DND-41 (cell line): Measurements from ENCODE around the gene OXTR.
A peak's percentile ranks its signal among the peaks of the same experiment; 100 is the strongest.

ENCODE experiments used
- ATAC-seq: fragments of 200-7000 bp; cut with Tn5 transposase; 3 replicates; pipeline ENCODE4 v1.9.1; 2021; ENCODE audit warnings: low read depth; ENCODE audit not compliant: insufficient read depth
- DNase-seq: peaks from one replicate; pipeline ENCODE4 v3.0.0-alpha.2; 2020
- H2AFZ ChIP-seq: 2 replicates; pipeline ENCODE4 v1.6.0; 2012; ENCODE audit warnings: low read depth, low read length
- H3K27ac ChIP-seq: 2 replicates; pipeline ENCODE4 v1.5.1; 2012; ENCODE audit warnings: low read length, inconsistent platforms
- H3K27me3 ChIP-seq: fragments of 200-600 bp; sonication (generic); 2 replicates; pipeline ENCODE4 v1.6.0; 2012; ENCODE audit warnings: low read length, mild to moderate bottlenecking, inconsistent platforms; ENCODE audit not compliant: insufficient read depth, poor library complexity
- H3K36me3 ChIP-seq: 2 replicates; pipeline ENCODE4 v1.5.1; 2012; ENCODE audit warnings: low read length, inconsistent platforms; ENCODE audit not compliant: insufficient read depth
- H3K4me1 ChIP-seq: 2 replicates; pipeline ENCODE4 v1.5.1; 2012; ENCODE audit warnings: mild to moderate bottlenecking, low read length; ENCODE audit not compliant: insufficient read depth
- H3K4me2 ChIP-seq: 2 replicates; pipeline ENCODE4 v1.6.0; 2012; ENCODE audit warnings: mild to moderate bottlenecking, moderate library complexity, low read length, inconsistent platforms; ENCODE audit not compliant: insufficient read depth
- H3K4me3 ChIP-seq, 2 experiments: fragments of 200-600 bp in 1 of 2; shearing (Covaris generic) in 1 of 2; 2 replicates each; pipeline ENCODE4 v1.5.1; 2012 to 2016; ENCODE audit warnings: inconsistent platforms in 2 of 2, low read length in 2 of 2, mild to moderate bottlenecking in 2 of 2, low read depth in 1 of 2, moderate library complexity in 1 of 2
- H3K79me2 ChIP-seq: 2 replicates; pipeline ENCODE4 v1.6.0; 2012; ENCODE audit warnings: low read length, inconsistent platforms; ENCODE audit not compliant: insufficient read depth
- H3K9ac ChIP-seq: 2 replicates; pipeline ENCODE4 v1.6.0; 2012; ENCODE audit warnings: low read depth, mild to moderate bottlenecking, inconsistent platforms, low read length, moderate library complexity
- H3K9me3 ChIP-seq: 2 replicates; pipeline ENCODE4 v1.5.1; 2012; ENCODE audit warnings: low read length, moderate library complexity, mild to moderate bottlenecking, inconsistent platforms; ENCODE audit not compliant: insufficient read depth, severe bottlenecking
- H4K20me1 ChIP-seq: 2 replicates; pipeline ENCODE4 v1.6.0; 2012; ENCODE audit warnings: low read length; ENCODE audit not compliant: insufficient read depth
- CTCF ChIP-seq: IDR thresholded peaks from 2 replicates; pipeline ENCODE4 v1.5.1; 2012; ENCODE audit warnings: borderline replicate concordance, low read length, moderate library complexity, mild to moderate bottlenecking; ENCODE audit not compliant: poor library complexity, severe bottlenecking; ENCODE audit errors: extremely low read depth
- EZH2 ChIP-seq: IDR thresholded peaks from 3 replicates; pipeline ENCODE4 v1.6.1; 2012; ENCODE audit warnings: borderline replicate concordance, low read depth, mild to moderate bottlenecking, moderate library complexity, low read length, inconsistent platforms; ENCODE audit not compliant: severe bottlenecking

The OXTR gene

DNA sequence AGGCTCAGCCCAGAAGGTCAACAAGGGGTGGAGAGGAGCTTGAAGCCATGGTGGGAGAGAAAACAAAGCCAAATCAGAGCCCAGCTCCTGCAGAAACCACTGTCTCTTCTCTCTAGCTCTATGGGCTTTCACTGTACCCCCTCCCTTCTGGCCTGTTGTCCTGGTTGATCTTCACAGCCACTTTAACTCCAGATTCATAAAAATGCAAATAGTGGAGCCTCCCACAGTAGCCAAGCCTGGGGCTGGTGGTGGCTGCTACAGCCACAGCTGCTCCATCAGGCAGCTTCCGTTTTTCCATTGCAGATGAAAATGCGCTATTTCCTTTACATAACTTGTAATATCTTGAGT, 56.5 kb downstream of the OXTR start:
- no peak overlapping the region for H3K9ac ChIP-seq
- H4K20me1 ChIP-seq = no peaks in the 10 kb centered on the region
- H3K27ac ChIP-seq = no peak overlapping the region
- H2AFZ ChIP-seq = no peak overlapping the region
- DNase-seq (no peak), ATAC-seq (no peak)
- H3K36me3 ChIP-seq = no peaks in the 10 kb centered on the region
- no peaks in the 10 kb centered on the region for H3K27me3 ChIP-seq
- H3K79me2 ChIP-seq = no peaks in the 10 kb centered on the region
- no peak overlapping the region for H3K4me2 ChIP-seq
- no peaks in the 10 kb centered on the region for H3K4me1 ChIP-seq
- H3K9me3 ChIP-seq = no peaks in the 10 kb centered on the region
- no peak overlapping the region for H3K4me3 ChIP-seq
- no peak for TF ChIP-seq EZH2
- no peak for TF ChIP-seq CTCF

- Histone ChIP-seq H3K9me3 (no peaks in the 10 kb centered on the region), H3K4me2 (no peak overlapping the region), H3K27me3 (no peaks in the 10 kb centered on the region), H3K27ac (no peak overlapping the region), H3K4me3 (no peak overlapping the region), H2AFZ (no peak overlapping the region), H3K79me2 (no peaks in the 10 kb centered on the region), H4K20me1 (no peaks in the 10 kb centered on the region), H3K4me1 (no peaks in the 10 kb centered on the region), H3K9ac (no peak overlapping the region), H3K36me3 (no peaks in the 10 kb centered on the region)
- no peak for DNase-seq
- no peak for TF ChIP-seq CTCF
- no peak for TF ChIP-seq EZH2
- ATAC-seq = peak; percentile 48; the same call in 2 of the 3 replicates
These were observed 57.1 kb downstream of the OXTR start for GRCh38 chr3:8712045-8712907.

DNA sequence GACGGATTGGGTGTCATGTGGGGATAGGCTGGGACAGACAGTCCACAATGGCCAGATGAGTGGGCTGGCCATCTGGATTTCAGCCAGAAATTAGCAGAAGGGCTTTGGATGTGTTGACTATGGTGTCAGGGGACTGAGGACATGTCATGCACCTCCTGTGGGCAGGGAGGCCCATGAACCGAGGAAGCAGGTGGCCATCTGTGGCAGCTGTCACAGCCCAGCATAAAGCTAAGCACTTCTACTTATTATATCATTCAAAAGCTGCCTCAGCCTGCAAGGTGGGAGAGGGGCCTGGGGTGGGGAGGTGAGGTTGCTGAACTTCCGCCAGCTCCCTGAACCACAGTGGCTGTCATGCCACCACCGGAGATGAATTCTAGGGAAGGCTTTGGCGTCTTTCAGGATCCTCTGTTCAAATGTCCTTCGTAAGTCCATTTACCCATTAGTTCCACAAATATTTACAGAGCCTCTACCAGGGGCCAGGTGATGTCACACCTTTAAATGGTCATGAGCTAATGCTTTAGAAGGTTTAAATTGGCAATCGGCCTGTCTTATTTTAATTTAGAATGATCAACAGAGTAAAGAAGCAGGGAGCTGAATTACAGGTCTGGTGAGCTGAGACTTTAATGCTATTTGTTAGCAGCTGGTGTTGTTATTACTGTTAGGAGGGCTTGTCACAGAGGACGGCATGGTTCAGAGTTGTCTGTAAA, 59.5 kb downstream of the OXTR start:
- no peak overlapping the region for H2AFZ ChIP-seq
- no peak for DNase-seq
- no peaks in the 10 kb centered on the region for H3K79me2 ChIP-seq
- no peak for ATAC-seq
- no peak overlapping the region for H3K4me2 ChIP-seq
- no peak overlapping the region for H3K9ac ChIP-seq
- H3K9me3 ChIP-seq = no peaks in the 10 kb centered on the region
- no peak overlapping the region for H3K27ac ChIP-seq
- no peaks in the 10 kb centered on the region for H3K4me1 ChIP-seq
- TF ChIP-seq CTCF = no peak
- no peak for TF ChIP-seq EZH2
- no peaks in the 10 kb centered on the region for H3K36me3 ChIP-seq
- no peaks in the 10 kb centered on the region for H4K20me1 ChIP-seq
- H3K27me3 ChIP-seq = no peaks in the 10 kb centered on the region
- no peak overlapping the region for H3K4me3 ChIP-seq
